ENCODE data around the gene ASB10. TPM values are rescaled to one million over a fixed set of nuclear protein-coding genes. Genes with fewer than 3 reads are reported as not detected.

ASB10 gene
- total and polyA plus RNA-seq, 2 of the 4 experiments (the other 2 are of a cell fraction), result not detected

GRCh38 chr7:151146761-151147160 lies 40.3 kb downstream of the ASB10 start:
- H3K79me1 ChIP-seq (ENCODE audit: low read depth in 1 of 2, low read length in 2 of 2), result no peaks in the 10 kb centered on the region
- in situ Hi-C loops (cut with MboI; ENCODE audit: low sequenced_read_pairs), result no loop called here
- H3K4me3 ChIP-seq (ENCODE audit: insufficient read depth, low read depth, low read length), result no peak overlapping the region
- no peak overlapping the region for H3K14ac ChIP-seq (replicated peaks; ENCODE audit: low read depth, low read length)
- H3K36me3 ChIP-seq (ENCODE audit: control insufficient read depth, insufficient read depth, low read length), result peaks cover 31% of the 10 kb centered on the region
- H2AK9ac ChIP-seq (replicated peaks; ENCODE audit: low read depth, low read length, poor library complexity), result no peak overlapping the region
- H4K8ac ChIP-seq (ENCODE audit: low read depth in 2 of 2, low read length in 2 of 2), result no peak overlapping the region
- H2BK20ac ChIP-seq (ENCODE audit: low read depth, low read length), result no peak overlapping the region
- DNase-seq (no peak), ATAC-seq (ENCODE audit: low read depth) (peak; percentile 8; the same call in 1 of the 2 replicates)
- no peak overlapping the region for H3K27ac ChIP-seq (ENCODE audit: insufficient read depth, low read length)
- BruUV-seq (replicated peaks), result no TSS peak
- POLR2A ChIA-PET (ENCODE audit: unreplicated experiment), result no interaction called here
- H2BK120ac ChIP-seq (ENCODE audit: low read depth, low read length), result no peak overlapping the region
- dilution Hi-C loops (cut with HindIII; ENCODE audit: low sequenced_read_pairs, unreplicated experiment), result no loop called here
- no peak overlapping the region for H4K91ac ChIP-seq (ENCODE audit: insufficient read depth, low read depth, low read length)
- peaks cover 31% of the 10 kb centered on the region for H3K27me3 ChIP-seq (ENCODE audit: control insufficient read depth, insufficient read depth, low read length)
- H3K18ac ChIP-seq (ENCODE audit: low read depth, low read length), result no peak overlapping the region
- H4K5ac ChIP-seq (ENCODE audit: low read depth, low read length), result no peak overlapping the region
- intact Hi-C loops (cut with micrococcal nuclease), result no loop called here
- no peak overlapping the region for H2AK5ac ChIP-seq (ENCODE audit: low read depth, low read length)
- no peak overlapping the region for H3K4me2 ChIP-seq (ENCODE audit: low read depth, low read length)
- no peak overlapping the region for H3K56ac ChIP-seq (ENCODE audit: extremely low read depth, insufficient read depth, low read length)
- 0 out of 2 replicates have a peak, but pooled peaks cover 3% of the 10 kb centered on the region for H3K9me1 ChIP-seq (ENCODE audit: insufficient read depth, low read length)
- no peak overlapping the region for H3K9ac ChIP-seq (ENCODE audit: low read depth, low read length)
- H2AFZ ChIP-seq (replicated peaks; ENCODE audit: low read length, poor library complexity), result no peak overlapping the region
- CTCF ChIA-PET, result interaction anchor here (0.7 kb wide), 1 partner anchor 57 kb away, joined by 4 read pairs; no protein-coding TSS in a partner anchor
- no peaks in the 10 kb centered on the region for H3K4me1 ChIP-seq (ENCODE audit: control insufficient read depth, insufficient read depth, low read length)
- no peak overlapping the region for H3K23ac ChIP-seq (ENCODE audit: low read depth, low read length)
- no peak overlapping the region for H3K4ac ChIP-seq (ENCODE audit: low read depth, low read length)
- H4K20me1 ChIP-seq (ENCODE audit: insufficient read depth, low read length), result no peaks in the 10 kb centered on the region; the same call in none of the 2 replicates
- TF ChIP-seq POLR2A (IDR thresholded peaks at IDR 0.05; ENCODE audit: low read depth, low read length) (no peak), FOS (IDR thresholded peaks at IDR 0.05; ENCODE audit: low read depth, low read length) (no peak)
- H2BK5ac ChIP-seq (ENCODE audit: low read depth, low read length, poor library complexity, severe bottlenecking), result no peak overlapping the region
- 29% methylated on average over 1 of the region's 3 CpGs; no CpG with 5 or more reads in 1 of the 2 experiments for WGBS, 2 experiments (ENCODE audit: extremely low coverage in 2 of 2, insufficient read length in 1 of 2)
- no peaks in the 10 kb centered on the region for H3K9me3 ChIP-seq (ENCODE audit: control insufficient read depth, insufficient read depth, low read length)
- no peak overlapping the region for H2BK15ac ChIP-seq (ENCODE audit: low read depth, low read length)

All from IMR-90 (cell line).